OCI-LY3 (cell line): ENCODE measurements around the gene THRB.
A peak's percentile ranks its signal among the peaks of the same experiment; 100 is the strongest.

ENCODE experiments used
- H2AFZ ChIP-seq: fragments of 200-600, 300-600 bp; shearing (Covaris generic); 2 replicates; pipeline ENCODE4 v1.6.0; 2014; ENCODE audit warnings: antibody characterized with exemption, low read depth, low read length
- H3K27ac ChIP-seq: fragments of 200-600, 300-600 bp; sonication (generic); 2 replicates; pipeline ENCODE4 v1.5.1; 2014; ENCODE audit warnings: mild to moderate bottlenecking, low read length, moderate library complexity, mixed read lengths
- H3K27me3 ChIP-seq: fragments of 200-600, 300-600 bp; sonication (generic); 2 replicates; pipeline ENCODE4 v1.6.1; 2014; ENCODE audit warnings: low read depth, low read length, mixed read lengths
- H3K36me3 ChIP-seq: fragments of 200-600, 300-600 bp; sonication (generic); replicated peaks from 2 replicates; pipeline ENCODE3; 2014; ENCODE audit warnings: low read depth, low read length, mixed read lengths
- H3K4me1 ChIP-seq: fragments of 300-600, 200-600 bp; sonication (generic); 2 replicates; pipeline ENCODE4 v1.6.1; 2014; ENCODE audit warnings: low read length, mixed read lengths
- H3K4me2 ChIP-seq: fragments of 200-600, 300-600 bp; sonication (generic); 2 replicates; pipeline ENCODE4 v1.6.1; 2014; ENCODE audit warnings: low read length, mixed read lengths
- H3K4me3 ChIP-seq: fragments of 300-600, 200-600 bp; sonication (generic); 2 replicates; pipeline ENCODE4 v1.5.1; 2014; ENCODE audit warnings: antibody characterized with exemption, mild to moderate bottlenecking, low read length, moderate library complexity
- H3K79me2 ChIP-seq: fragments of 300-600, 200-600 bp; shearing (Covaris generic); 2 replicates; pipeline ENCODE4 v1.6.1; 2014; ENCODE audit warnings: mild to moderate bottlenecking, low read length, mixed read lengths
- H3K9ac ChIP-seq: fragments of 300-600, 200-600 bp; shearing (Covaris generic); 2 replicates; pipeline ENCODE4 v1.6.0; 2014; ENCODE audit warnings: mild to moderate bottlenecking, low read length, moderate library complexity
- H3K9me3 ChIP-seq: fragments of 200-600, 300-600 bp; shearing (Covaris generic); 2 replicates; pipeline ENCODE4 v1.6.1; 2014; ENCODE audit warnings: low read length, mixed read lengths; ENCODE audit not compliant: insufficient read depth
- H4K20me1 ChIP-seq: fragments of 200-600, 300-600 bp; sonication (generic); 2 replicates; pipeline ENCODE4 v1.6.1; 2016; ENCODE audit warnings: low read length, mixed read lengths; ENCODE audit not compliant: insufficient read depth
- EZH2phosphoT487 ChIP-seq: fragments of 200-600 bp; shearing (Covaris generic); IDR thresholded peaks from 2 replicates; pipeline ENCODE4 v1.6.1; 2018; ENCODE audit warnings: antibody characterized with exemption, mixed run types, low read depth
- TF ChIP-seq, protein P1 (sequence below): fragments of 200-600, 300-600 bp; sonication (generic); IDR thresholded peaks from 2 replicates; pipeline ENCODE4 v1.5.1; 2014; ENCODE audit warnings: antibody characterized with exemption, low read length, low read depth

The THRB gene

DNA sequence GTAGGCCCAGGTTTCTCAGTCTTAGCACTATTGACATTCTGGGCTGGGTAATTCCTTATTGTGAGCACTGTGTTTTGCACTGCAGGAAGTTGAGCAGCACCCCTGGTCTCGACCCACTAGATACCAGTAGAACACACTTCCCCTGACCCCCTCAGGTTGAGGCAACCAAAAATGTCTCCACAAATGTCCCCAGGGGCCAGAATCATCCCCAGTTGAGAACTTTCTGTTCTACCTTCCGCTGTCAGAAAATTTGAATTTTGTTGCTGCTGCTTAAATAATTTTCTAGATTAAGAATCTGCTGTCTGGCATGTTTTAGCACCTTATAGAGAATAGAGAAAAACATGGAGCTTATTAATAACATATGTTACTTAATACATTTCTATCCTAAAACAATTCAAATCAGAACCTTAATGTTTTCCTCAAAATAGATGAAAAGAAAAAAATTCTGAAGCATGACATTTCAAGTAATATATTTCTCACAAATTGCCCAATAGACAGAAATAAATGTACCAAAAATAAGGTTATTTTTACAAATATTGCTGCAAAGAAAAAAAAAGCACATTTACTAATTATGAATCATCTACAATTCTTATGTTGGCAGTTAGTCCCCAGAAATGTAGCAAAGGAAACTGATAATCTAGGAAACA, 13.2 kb upstream of the THRB start:
- Histone ChIP-seq H2AFZ (no peak overlapping the region), H3K4me1 (peaks cover 38% of the 10 kb centered on the region), H4K20me1 (peaks cover 9% of the 10 kb centered on the region; the same call in 1 of the 2 replicates), H3K79me2 (no peaks in the 10 kb centered on the region), H3K9me3 (no peaks in the 10 kb centered on the region), H3K9ac (no peak overlapping the region), H3K27me3 (peaks cover 48% of the 10 kb centered on the region), H3K4me2 (peak overlapping the region; percentile 19), H3K27ac (no peak overlapping the region), H3K36me3 (no peaks in the 10 kb centered on the region), H3K4me3 (no peak overlapping the region)
- TF ChIP-seq, protein P1, sequence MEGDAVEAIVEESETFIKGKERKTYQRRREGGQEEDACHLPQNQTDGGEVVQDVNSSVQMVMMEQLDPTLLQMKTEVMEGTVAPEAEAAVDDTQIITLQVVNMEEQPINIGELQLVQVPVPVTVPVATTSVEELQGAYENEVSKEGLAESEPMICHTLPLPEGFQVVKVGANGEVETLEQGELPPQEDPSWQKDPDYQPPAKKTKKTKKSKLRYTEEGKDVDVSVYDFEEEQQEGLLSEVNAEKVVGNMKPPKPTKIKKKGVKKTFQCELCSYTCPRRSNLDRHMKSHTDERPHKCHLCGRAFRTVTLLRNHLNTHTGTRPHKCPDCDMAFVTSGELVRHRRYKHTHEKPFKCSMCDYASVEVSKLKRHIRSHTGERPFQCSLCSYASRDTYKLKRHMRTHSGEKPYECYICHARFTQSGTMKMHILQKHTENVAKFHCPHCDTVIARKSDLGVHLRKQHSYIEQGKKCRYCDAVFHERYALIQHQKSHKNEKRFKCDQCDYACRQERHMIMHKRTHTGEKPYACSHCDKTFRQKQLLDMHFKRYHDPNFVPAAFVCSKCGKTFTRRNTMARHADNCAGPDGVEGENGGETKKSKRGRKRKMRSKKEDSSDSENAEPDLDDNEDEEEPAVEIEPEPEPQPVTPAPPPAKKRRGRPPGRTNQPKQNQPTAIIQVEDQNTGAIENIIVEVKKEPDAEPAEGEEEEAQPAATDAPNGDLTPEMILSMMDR: no peak
- 0 out of 2 replicates have a peak, but pooled peaks have one; percentile 32 for TF ChIP-seq EZH2phosphoT487

DNA sequence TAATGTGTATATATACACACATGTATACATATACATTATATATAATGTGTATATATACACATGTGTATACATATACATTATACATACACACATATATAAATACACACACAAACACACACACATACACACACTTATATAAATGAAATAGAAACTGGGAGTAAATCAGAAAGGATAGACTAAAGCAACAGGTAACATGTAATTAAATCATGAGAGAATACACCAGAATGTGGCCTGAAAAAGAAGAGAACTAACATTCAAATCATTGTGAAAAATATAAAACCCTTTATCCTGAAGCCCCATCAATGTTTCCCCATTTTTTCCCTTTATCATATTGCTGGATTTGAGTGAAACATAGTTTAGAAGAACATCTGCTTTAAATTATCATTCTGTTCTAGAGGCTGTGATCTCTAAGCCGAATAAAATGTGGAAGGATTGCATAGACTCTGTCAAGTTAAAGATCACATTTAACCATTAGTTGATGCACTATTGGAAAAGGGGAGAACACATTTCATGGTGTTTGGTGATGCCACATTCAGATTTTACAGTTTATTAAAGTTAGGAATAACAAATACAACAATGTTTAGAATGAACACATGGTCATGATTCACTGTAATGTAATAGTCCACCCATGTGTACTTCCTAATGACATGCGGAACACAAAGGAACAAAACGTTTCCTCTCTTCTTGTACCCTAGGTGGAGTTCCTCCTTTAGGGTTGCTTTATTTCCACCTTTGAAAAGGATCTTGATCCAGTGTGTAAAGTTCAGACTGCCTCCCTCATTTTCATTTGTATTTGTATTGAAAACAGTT, 12.5 kb upstream of the THRB start:
- H3K27ac ChIP-seq: no peak overlapping the region
- H4K20me1 ChIP-seq: peaks cover 9% of the 10 kb centered on the region; the same call in 1 of the 2 replicates
- H3K4me1 ChIP-seq: peaks cover 42% of the 10 kb centered on the region
- H2AFZ ChIP-seq: no peak overlapping the region
- no peak overlapping the region for H3K4me3 ChIP-seq
- TF ChIP-seq, protein P1: no peak
- no peak for TF ChIP-seq EZH2phosphoT487
- H3K27me3 ChIP-seq: peaks cover 53% of the 10 kb centered on the region
- no peaks in the 10 kb centered on the region for H3K79me2 ChIP-seq
- H3K9ac ChIP-seq: no peak overlapping the region
- H3K36me3 ChIP-seq: no peaks in the 10 kb centered on the region
- no peaks in the 10 kb centered on the region for H3K9me3 ChIP-seq
- H3K4me2 ChIP-seq: peak overlapping the region; percentile 19

DNA sequence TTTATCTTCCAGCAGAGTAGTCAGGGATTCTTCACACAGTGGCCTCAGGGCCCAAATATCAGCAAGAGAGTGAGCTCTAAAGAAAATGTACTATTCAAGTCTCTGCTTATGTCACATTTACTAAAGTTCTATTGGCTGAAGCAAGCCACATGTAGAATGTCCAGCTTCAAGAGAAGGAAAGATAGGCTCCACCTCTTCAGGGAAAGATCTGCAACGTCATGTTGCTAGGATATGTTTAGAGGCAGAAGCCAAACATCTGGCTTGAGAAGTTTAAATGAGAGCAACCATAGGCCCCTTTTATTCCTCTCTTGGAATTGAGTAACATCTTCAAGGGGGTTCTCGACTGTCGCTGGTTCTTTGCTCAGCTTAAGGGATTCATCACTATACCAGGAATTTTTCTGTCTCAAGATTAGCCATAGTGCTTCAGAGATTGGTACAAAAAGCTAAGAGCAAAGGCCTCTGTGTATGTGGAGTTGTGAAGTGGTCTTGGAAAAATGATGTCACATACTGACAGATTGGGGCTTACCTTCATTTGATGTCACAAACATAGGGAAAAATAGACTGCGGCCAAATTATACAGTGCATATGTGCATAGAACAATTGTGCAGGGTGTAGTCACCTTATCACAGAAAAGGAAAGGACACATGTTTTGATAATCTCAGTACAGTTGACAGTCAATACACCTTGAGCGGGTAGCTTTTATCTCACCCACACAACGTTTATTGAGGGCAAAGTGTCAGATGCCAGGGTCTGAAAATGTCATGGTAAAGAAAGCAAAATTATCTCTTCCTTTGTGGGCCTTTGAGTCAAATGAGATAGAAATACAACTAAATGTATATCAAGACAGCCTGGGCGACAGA, 11.3 kb upstream of the THRB start:
- no peak overlapping the region for H3K4me2 ChIP-seq

More for the DNA sequence above, 11.3 kb upstream of the THRB start:
- no peak overlapping the region for H3K4me3 ChIP-seq
- no peak overlapping the region for H3K9ac ChIP-seq
- peaks cover 15% of the 10 kb centered on the region; the same call in 1 of the 2 replicates for H4K20me1 ChIP-seq
- no peaks in the 10 kb centered on the region for H3K79me2 ChIP-seq
- H2AFZ ChIP-seq: no peak overlapping the region
- TF ChIP-seq, protein P1: no peak
- no peak for TF ChIP-seq EZH2phosphoT487
- no peaks in the 10 kb centered on the region for H3K9me3 ChIP-seq
- no peak overlapping the region for H3K27ac ChIP-seq
- H3K27me3 ChIP-seq: peaks cover 61% of the 10 kb centered on the region
- peaks cover 54% of the 10 kb centered on the region for H3K4me1 ChIP-seq
- no peaks in the 10 kb centered on the region for H3K36me3 ChIP-seq
